ENCODE data around the gene KPNA2. TPM values are rescaled to one million over a fixed set of nuclear protein-coding genes. Genes with fewer than 3 reads are reported as not detected.
A peak's percentile ranks its signal among the peaks of the same experiment; 100 is the strongest.

Gene KPNA2
- total and polyA plus RNA-seq, 9 of the 15 experiments (the other 6 are each of a cell fraction or from before 2014, with no cell fraction given): 132 to 984 (median 241) TPM

- H3K27me3 ChIP-seq (ENCODE audit: control insufficient read depth in 2 of 2, insufficient read depth in 2 of 2, low read length in 2 of 2): no peaks in the 10 kb centered on the region
- peak overlapping the region in 1 of 2 experiments; percentile 24; a peak in 1 of 4 replicates for H3K9ac ChIP-seq (ENCODE audit: insufficient read depth in 1 of 2, low read depth in 2 of 2, low read length in 2 of 2)
- peak overlapping the region; percentile 25; the same call in 1 of the 2 replicates for H3K4me2 ChIP-seq (ENCODE audit: insufficient read depth, low read length)
- H3K9me1 ChIP-seq (ENCODE audit: control insufficient read depth, insufficient read depth, low read length): no peaks in the 10 kb centered on the region
- WGBS (ENCODE audit: insufficient coverage, low coverage, missing lambda C conversion rate): 10% methylated on average over 10 of the region's 27 CpGs
- no TSS peak for BruUV-seq (replicated peaks)
- ATAC-seq: peak; percentile 95
- in situ Hi-C loops (cut with MboI) (no loop called here), intact Hi-C loops (cut with micrococcal nuclease) (no loop called here)
- H3K36me3 ChIP-seq (ENCODE audit: control insufficient read depth, insufficient read depth, low read length): peaks cover 41% of the 10 kb centered on the region
- no peak for FAIRE-seq
- H3K4me3 ChIP-seq: no peak overlapping the region; the same call in 1 of the 2 replicates
- no peaks in the 10 kb centered on the region for H4K20me1 ChIP-seq (replicated peaks; ENCODE audit: control insufficient read depth, insufficient read depth, low read length)
- H3K79me2 ChIP-seq (ENCODE audit: control insufficient read depth, insufficient read depth, low read length): peaks cover 38% of the 10 kb centered on the region
- peak in 1 of 4 experiments; percentile 98 for DNase-seq (ENCODE audit: extremely low read depth in 1 of 4, low spot score in 3 of 4)
- ChIA-PET CTCF (ENCODE audit: low intra/inter-chr PET ratio) (no interaction called here), POLR2A (interaction anchor here (0.6 to 3.3 kb wide), 8 partner anchors 8 to 491 kb away, joined by 3 to 22 read pairs (median 6); no protein-coding TSS in a partner anchor)
- H3K4me1 ChIP-seq (replicated peaks in 1 of 2; ENCODE audit: control insufficient read depth in 2 of 2, insufficient read depth in 2 of 2, low read length in 2 of 2): peaks cover 0 to 9% of the 10 kb centered on the region in 2 experiments; a peak in 3 of 5 replicates
- H2AFZ ChIP-seq (ENCODE audit: low read depth, low read length): peak overlapping the region; percentile 92; the same call in 1 of the 2 replicates
- no peaks in the 10 kb centered on the region for H3K9me3 ChIP-seq (replicated peaks; ENCODE audit: control insufficient read depth, insufficient read depth, low read depth, low read length)
- H3K27ac ChIP-seq (ENCODE audit: extremely low read depth, low read depth, low read length): no peak overlapping the region
- TF ChIP-seq C11orf30 (IDR thresholded peaks at IDR 0.05; ENCODE audit: low read depth): no peak
- TF ChIP-seq ZBTB8A (IDR thresholded peaks at IDR 0.05; ENCODE audit: partially characterized antibody): no peak
- TF ChIP-seq POU5F1 (IDR thresholded peaks at IDR 0.05; ENCODE audit: borderline replicate concordance, low read depth, low read length, partially characterized antibody): no peak
- no peak for TF ChIP-seq OTX1 (CRISPR knock-in tag; IDR thresholded peaks at IDR 0.05)
- no peak for TF ChIP-seq CEBPZ (IDR thresholded peaks at IDR 0.05; ENCODE audit: borderline replicate concordance, low read depth, low read length)
- no peak for TF ChIP-seq TSC22D4 (tag; IDR thresholded peaks at IDR 0.05)
- TF ChIP-seq, protein P1, sequence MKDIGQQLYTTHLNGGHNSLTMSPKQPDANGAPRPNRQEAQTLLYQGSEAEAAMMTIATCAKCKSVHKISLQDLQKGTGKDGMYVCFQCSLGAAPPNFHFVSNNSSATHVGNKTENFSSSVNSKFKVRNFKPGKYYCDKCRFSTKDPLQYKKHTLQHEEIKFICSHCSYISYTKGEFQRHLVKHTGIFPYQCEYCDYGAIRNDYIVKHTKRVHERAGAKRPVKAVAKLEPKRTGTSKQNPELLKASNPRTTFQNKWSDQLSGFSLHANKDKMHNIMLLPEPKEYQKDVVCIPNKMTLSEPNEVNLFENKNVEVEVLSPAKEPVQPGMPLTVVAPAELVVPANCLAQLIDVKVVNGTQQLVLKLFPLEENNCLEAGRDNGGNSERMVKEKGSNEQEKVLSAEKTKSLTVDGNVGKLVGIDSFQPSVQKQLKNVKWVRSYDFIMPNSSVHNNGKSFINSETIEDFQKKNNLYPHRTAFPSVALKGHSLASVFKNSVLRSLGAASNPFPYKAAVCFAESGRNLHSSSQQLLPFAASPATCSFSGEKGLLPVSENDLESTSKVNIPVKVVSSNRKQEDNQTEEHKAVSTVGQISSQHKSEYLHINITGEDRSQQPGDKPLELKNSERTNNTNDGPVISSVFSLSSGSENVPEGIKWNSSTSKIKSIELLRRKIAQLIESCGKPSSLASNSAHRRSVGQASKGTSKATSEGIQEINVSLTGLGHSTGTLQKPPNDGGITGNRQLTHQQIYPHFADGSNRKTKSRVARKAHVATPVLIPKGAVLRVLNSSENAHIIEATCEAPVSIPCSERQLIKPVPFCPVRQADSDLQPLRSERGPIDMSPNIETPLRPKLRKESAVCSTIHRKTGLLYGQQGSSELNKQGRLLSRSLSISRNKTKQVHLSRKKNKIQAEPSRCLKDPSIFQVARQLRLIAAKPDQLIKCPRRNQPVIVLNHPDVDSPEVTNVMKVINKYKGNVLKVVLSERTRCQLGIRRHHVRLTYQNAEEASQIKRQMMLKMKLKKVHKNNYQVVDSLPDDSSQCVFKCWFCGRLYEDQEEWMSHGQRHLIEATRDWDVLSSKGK (CRISPR knock-in tag; IDR thresholded peaks at IDR 0.05): no peak
- TF ChIP-seq MYNN (IDR thresholded peaks at IDR 0.05): no peak
- TF ChIP-seq MYNN (CRISPR knock-in tag; IDR thresholded peaks at IDR 0.05): no peak
- TF ChIP-seq U2AF2 (optimal IDR thresholded peaks at IDR 0.05; ENCODE audit: low read depth, low read length): no peak
- TF ChIP-seq NR3C1 (CRISPR knock-in tag; IDR thresholded peaks at IDR 0.05): no peak
- no peak for TF ChIP-seq PURB (CRISPR knock-in tag; IDR thresholded peaks at IDR 0.05; ENCODE audit: low read depth)
- TF ChIP-seq, protein P2, sequence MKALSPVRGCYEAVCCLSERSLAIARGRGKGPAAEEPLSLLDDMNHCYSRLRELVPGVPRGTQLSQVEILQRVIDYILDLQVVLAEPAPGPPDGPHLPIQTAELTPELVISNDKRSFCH (CRISPR knock-in tag; IDR thresholded peaks at IDR 0.05): no peak
- TF ChIP-seq, protein P2 (tag; IDR thresholded peaks at IDR 0.05): no peak
- TF ChIP-seq DLX4 (CRISPR knock-in tag; IDR thresholded peaks at IDR 0.05): no peak
- no peak for TF ChIP-seq LARP7 (IDR thresholded peaks at IDR 0.05)
Observed at GRCh38 chr17:68035131-68035522, 408 bp upstream of the KPNA2 start.

Data from K562 (cell line).